Fibroblast of skin of right quadriceps (primary cell): ENCODE results near the gene POLR2F.

ENCODE experiments used
- DNase-seq: peaks from one replicate; pipeline ENCODE4 v3.0.0-alpha.2; 2013

The POLR2F gene

GRCh38 chr22:37953437-37954179 lies at the start of gene POLR2F, which contains the start of gene C22orf23:
Gene POLR2F, plus strand, starts transcription at chr22:37953699. Its CDS starts 89 bp downstream, at chr22:37953788.
Gene C22orf23, minus strand, starts transcription at chr22:37953601. Its CDS starts 452 bp downstream, at chr22:37953149.
- DNase-seq: peak; percentile 93

DNA sequence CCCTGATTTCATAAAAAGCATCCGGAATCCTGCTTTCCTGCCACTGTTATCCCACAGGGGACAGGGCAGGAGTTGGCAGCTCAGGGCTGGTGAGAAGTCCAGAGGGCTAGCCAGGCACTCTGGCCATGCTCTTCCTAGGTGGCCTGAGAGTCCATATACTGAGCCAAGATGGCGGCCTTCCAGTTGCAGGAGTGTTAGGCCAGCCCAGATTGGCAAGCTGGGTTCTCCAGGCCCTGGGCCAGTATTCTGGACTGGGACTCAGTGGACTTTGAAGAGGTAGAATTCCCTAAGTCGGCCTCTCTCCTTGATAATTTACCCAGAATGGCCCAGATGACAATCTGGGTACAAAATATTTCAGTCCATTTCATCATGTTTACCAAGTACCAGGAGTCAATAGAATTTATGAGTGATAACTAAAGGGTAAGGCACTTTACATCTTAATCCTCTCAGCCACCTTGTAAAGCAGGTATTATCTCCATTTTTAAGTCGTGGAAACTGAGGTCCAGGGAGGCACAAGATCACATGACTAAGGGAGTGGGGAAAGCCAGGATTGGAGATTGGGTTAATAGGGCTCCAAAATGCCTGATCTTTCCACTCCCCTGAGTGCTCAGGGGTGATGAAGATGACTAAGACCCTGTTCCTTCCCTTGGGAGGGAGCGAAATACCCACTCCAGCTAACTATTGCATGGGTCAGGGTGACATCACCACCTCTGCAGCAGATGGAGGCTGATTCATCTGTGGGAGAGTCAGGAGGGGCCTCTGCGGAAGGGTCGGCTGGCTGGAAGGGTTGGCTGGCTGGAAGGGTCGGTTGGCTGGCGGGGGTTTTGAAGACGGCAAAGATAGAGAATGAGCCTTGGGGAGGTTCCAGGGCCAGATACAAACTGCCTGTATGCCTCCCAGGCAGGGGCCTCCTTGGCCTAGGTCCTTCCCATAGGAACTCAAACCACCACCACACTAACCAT lies 48.6 kb upstream of the POLR2F start:
- peak; percentile 98 for DNase-seq

DNA sequence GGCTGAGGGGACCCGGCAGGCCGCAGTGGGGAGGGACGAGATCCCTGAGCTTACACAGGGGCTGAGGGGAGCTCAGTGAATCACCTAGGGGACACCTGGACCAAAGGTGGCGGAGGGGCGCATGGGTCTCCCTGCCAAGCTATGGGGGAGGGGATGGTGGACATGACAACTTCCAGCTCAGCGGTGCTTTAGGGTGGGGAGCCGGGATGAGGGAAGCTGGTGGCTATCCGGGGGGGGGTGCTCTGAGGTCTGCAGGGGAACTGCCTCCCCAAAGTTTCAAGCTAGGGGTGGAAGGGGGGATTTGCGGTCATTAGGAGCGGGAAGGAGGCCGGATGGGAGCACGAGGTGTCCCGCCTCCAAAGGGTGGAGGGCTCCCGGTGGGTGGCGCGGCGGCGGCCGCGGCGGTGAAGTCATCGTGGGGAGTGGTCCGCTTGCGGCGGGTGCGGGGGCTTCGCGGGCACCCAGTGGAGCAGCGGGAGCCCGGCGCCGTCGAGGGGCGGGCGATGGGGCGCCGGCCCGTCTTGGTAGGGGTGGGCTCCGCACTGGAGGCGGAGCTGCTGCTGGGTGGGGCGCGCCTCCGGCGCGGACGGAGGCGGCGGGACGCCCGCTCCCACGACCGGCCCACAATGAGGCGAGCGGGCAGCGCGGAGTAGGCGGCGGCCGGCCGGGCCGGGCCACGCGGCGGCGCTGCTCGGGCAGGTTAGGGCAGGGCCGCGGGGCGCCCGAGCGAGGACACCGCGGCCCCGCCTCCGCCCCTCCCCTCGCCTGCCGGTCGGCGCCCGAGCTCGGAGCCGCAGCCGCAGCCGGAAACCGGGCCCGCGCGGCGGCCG lies 47.8 kb upstream of the POLR2F start, which contains the start of gene MICALL1:
TSS of gene MICALL1 (plus strand) at position 764 of the 830 bp plus-strand sequence. CDS start 126 bp downstream, outside the sequence.
- DNase-seq: peak; percentile 82

GRCh38 chr22:37906364-37907008 lies 47.0 kb upstream of the POLR2F start:
- DNase-seq: no peak

DNA sequence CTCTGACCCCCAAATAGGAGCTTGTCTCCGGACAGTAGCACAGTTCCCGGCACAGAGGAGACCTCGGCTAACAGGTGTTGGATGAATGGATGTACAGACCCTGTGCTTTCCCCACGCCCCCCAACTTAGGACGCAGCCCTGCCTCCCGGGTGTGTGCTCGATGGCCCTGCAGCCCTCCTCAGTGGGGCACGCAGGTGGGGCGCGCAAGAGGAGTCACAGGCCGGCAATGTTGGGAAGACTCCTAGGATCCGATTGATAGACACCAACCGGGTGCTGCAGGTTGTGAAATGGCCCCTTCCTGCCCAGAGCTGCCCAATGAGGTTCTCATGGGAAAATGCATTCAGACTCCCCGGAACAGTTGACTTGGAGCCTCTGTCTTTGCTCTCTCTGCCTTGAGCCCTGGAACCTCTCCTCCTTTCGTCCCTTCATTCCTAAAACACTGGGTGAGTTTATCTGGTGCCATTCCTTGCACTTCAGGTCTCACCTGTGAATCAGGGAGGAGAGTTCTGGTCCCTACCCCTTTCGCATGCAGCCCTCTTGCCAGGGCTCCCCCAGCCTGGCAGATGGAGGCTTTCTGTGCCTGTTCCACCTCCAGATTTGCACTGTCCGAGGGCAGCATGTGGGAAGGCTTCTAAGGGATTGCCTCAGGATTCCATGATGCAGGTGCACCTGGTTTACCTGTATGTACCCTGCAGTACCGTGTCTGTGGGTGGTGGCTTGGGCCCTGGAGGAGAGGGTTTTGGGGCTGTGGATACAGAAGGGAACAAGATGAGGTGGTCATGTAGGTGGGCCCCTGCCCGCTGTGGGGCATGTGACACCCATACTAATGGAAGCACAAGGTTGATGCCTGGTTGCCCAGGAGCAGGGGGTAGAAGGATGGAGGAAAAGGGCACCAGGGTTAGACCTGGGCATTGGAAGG lies 46.2 kb upstream of the POLR2F start:
- no peak for DNase-seq

- peak; percentile 65 for DNase-seq
These were observed 43.7 kb upstream of the POLR2F start for GRCh38 chr22:37909766-37910165.

- no peak for DNase-seq
These were observed 42.4 kb upstream of the POLR2F start for GRCh38 chr22:37910890-37911672.

DNA sequence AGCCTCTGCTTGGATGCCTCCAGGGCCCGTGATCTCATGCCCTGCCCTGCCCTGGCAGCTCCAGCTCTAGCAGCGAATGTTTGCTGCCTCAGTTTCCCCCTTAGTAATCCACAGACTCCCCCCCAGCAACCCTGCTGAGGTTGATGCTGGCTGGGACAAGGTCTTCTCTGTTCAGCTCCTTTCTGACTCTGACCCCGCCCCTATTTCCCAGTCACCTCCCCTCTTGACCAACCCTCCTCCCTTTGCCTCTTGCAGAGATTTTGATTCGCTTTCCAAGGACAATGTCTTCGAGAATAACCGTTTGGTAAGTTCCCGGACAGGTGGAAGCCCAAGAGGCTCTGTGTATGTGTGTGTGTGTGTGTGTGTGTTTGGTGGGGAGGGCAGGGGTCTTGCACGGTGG lies 41.8 kb upstream of the POLR2F start:
- DNase-seq: no peak

- DNase-seq: no peak
These were observed 41.3 kb upstream of the POLR2F start for GRCh38 chr22:37912171-37912570.

DNA sequence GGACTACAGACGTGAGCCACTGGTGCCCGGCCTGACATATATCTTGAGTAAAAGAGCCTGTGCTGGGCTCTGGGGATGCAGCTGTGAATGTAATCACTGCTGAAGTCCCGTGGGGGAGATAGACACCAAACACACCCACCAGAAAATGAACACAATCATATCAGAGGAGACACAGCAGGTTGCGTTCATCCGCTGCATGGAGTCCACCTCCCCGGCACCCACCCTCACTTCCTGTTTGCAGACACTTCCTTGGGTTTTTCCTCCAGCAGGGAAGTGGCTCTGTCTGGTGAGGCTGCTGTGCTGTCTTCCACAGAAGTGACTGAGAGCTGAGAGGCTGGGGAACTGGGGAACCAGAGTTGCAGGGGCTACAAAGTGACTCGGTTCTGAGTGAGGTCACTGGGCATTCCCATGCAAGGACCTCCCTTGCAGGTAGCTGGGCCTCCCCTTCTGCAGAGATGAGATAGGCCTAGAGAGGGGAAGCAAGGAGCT lies 40.2 kb upstream of the POLR2F start:
- no peak for DNase-seq

DNA sequence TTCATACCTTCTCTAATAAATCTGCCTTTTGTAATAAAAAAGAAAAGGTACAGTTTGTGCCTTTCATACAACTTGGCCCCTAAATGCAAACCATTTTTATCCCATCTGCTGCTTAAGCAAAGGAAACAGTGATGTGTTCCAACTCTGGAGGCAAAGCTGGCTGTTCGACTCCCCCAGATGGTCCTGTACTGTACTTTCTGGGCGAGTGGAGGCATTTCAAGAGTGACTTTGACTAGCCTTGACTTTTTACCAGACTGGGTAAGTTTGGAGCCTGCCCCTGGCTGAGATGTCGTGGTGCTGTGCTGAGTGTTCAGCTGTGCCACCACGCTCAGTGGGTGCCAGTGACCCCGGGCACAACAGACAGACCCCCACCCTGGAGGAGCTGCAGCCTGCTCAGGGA lies 37.2 kb upstream of the POLR2F start:
- no peak for DNase-seq

DNA sequence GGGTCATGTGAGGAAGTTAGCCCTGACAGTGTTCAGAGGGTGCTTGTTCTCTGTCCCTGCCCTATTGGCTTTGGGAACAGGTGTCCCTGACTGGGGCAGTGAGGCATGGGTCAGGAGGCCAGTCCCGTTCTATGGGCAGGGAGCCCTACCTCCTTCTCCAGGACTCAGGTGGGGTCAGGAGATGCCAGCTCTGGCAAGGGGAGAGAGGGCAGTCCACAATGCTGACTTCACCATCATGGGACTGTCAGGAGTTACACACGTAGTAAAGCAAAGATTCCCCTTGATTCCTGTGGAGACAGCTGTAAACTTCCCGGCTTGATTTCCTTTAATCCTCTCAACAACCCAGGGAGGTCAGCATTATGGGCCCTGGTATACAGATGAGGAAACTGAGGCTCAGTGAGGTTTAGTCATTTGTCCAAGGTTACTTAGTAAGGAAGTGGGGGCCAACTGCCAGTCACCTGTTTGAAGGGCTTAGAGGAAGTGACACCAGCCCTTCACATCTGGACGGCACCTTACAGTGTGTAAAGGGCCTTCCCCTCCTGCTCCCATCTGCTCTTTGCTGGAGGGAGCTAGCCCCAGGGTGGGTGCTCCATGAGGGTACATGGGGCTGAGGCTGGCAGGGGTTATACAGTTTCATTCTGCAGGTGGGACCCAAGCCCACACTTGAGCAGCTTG lies 35.5 kb upstream of the POLR2F start:
- DNase-seq: no peak

- no peak for DNase-seq
These were observed 34.8 kb upstream of the POLR2F start for GRCh38 chr22:37918580-37919270.

- DNase-seq: no peak
These were observed 33.4 kb upstream of the POLR2F start for GRCh38 chr22:37920126-37920525.

DNA sequence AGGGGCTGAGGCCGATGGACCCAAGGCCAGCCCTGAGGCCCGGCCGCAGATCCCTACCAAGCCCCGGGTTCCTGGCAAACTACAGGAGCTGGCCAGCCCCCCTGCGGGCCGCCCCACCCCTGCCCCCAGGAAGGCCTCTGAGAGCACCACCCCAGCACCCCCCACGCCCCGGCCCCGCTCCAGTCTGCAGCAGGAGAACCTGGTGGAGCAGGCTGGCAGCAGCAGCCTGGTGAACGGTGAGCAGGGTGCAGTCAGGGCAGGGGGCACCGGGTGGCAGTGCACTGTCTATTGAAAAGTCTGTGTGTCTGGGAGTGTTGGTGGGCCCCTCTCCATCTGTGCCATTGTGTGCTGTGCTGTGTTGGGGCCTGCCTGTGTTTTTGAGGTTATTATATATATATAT lies 31.3 kb upstream of the POLR2F start:
- DNase-seq: no peak

GRCh38 chr22:37923927-37924326 lies 29.6 kb upstream of the POLR2F start:
- DNase-seq: no peak

- DNase-seq: no peak
These were observed 29.0 kb upstream of the POLR2F start for GRCh38 chr22:37924386-37925065.

- DNase-seq: no peak
These were observed 28.2 kb upstream of the POLR2F start for GRCh38 chr22:37925330-37925729.
